H9 (cell line): ENCODE results near the gene OR6K6. TPM values are rescaled to one million over a fixed set of nuclear protein-coding genes. Genes with fewer than 3 reads are reported as not detected.

Experiments
- DNase-seq: peaks from one replicate; pipeline ENCODE4 v3.0.0-alpha.2; 2017
- H2AFZ ChIP-seq: one replicate; pipeline ENCODE4 v1.6.1; 2013; ENCODE audit warnings: mild to moderate bottlenecking, low read length, control low read depth, moderate library complexity
- H2AK5ac ChIP-seq: 2 replicates; pipeline ENCODE4 v1.6.1; 2013; ENCODE audit warnings: low read length, control low read depth, mixed read lengths; ENCODE audit not compliant: insufficient read length
- H2BK120ac ChIP-seq: one replicate; pipeline ENCODE4 v1.6.1; 2013; ENCODE audit warnings: low read depth, mild to moderate bottlenecking, low read length, control low read depth, inconsistent platforms; ENCODE audit not compliant: poor library complexity, severe bottlenecking
- H2BK12ac ChIP-seq: 2 replicates; pipeline ENCODE4 v1.6.1; 2013; ENCODE audit warnings: low read length, control low read depth, mixed read lengths, low read depth; ENCODE audit not compliant: insufficient read length
- H2BK15ac ChIP-seq: 2 replicates; pipeline ENCODE4 v1.6.1; 2013; ENCODE audit warnings: low read depth, low read length, control low read depth
- H2BK20ac ChIP-seq: one replicate; pipeline ENCODE4 v1.6.1; 2013; ENCODE audit warnings: low read depth, mild to moderate bottlenecking, low read length, control low read depth, inconsistent platforms; ENCODE audit not compliant: poor library complexity, severe bottlenecking
- H2BK5ac ChIP-seq: 2 replicates; pipeline ENCODE4 v1.6.1; 2013; ENCODE audit warnings: low read length, control low read depth, mixed read lengths; ENCODE audit not compliant: insufficient read length
- H3K14ac ChIP-seq: 2 replicates; pipeline ENCODE4 v1.6.1; 2013; ENCODE audit warnings: low read length, control low read depth; ENCODE audit not compliant: insufficient read depth
- H3K18ac ChIP-seq: 2 replicates; pipeline ENCODE4 v1.6.1; 2013; ENCODE audit warnings: low read depth, mild to moderate bottlenecking, mixed read lengths, low read length, control low read depth; ENCODE audit not compliant: insufficient read length
- H3K23ac ChIP-seq: 2 replicates; pipeline ENCODE4 v1.6.1; 2013; ENCODE audit warnings: low read length, control low read depth, mixed read lengths, low read depth; ENCODE audit not compliant: insufficient read length
- H3K23me2 ChIP-seq: 2 replicates; pipeline ENCODE4 v1.6.1; 2013; ENCODE audit warnings: low read depth, mild to moderate bottlenecking, mixed read lengths, low read length, control low read depth; ENCODE audit not compliant: insufficient read length, poor library complexity, severe bottlenecking
- H3K27ac ChIP-seq: 2 replicates; pipeline ENCODE4 v1.5.1; 2013; ENCODE audit warnings: low read length, control low read depth, mixed read lengths, low read depth; ENCODE audit not compliant: insufficient read length
- H3K27me3 ChIP-seq: 2 replicates; pipeline ENCODE4 v1.6.1; 2013; ENCODE audit warnings: low read length, control low read depth, inconsistent platforms; ENCODE audit not compliant: insufficient read depth
- H3K4ac ChIP-seq: 2 replicates; pipeline ENCODE4 v1.6.1; 2013; ENCODE audit warnings: low read depth, mild to moderate bottlenecking, control low read depth, inconsistent platforms, low read length, moderate library complexity
- H3K4me1 ChIP-seq: 2 replicates; pipeline ENCODE4 v1.6.1; 2013; ENCODE audit warnings: low read length, control low read depth, inconsistent platforms; ENCODE audit not compliant: insufficient read depth
- H3K4me2 ChIP-seq: 2 replicates; pipeline ENCODE4 v1.6.1; 2013; ENCODE audit warnings: low read length, control low read depth, mixed read lengths; ENCODE audit not compliant: insufficient read length, insufficient read depth
- H3K56ac ChIP-seq: 2 replicates; pipeline ENCODE4 v1.6.1; 2013; ENCODE audit warnings: low read depth, mild to moderate bottlenecking, mixed read lengths, low read length, control low read depth; ENCODE audit not compliant: insufficient read length
- H3K79me1 ChIP-seq: 2 replicates; pipeline ENCODE4 v1.6.1; 2013; ENCODE audit warnings: low read depth, mild to moderate bottlenecking, moderate library complexity, low read length, control low read depth, inconsistent platforms; ENCODE audit not compliant: insufficient read depth, poor library complexity, severe bottlenecking
- H3K79me2 ChIP-seq: 2 replicates; pipeline ENCODE4 v1.6.1; 2013; ENCODE audit warnings: low read length, control low read depth, inconsistent platforms; ENCODE audit not compliant: insufficient read depth
- H3K9ac ChIP-seq: 2 replicates; pipeline ENCODE4 v1.6.1; 2013; ENCODE audit warnings: low read length, control low read depth, mixed read lengths; ENCODE audit not compliant: insufficient read length; ENCODE audit errors: extremely low read depth
- H3K9me3 ChIP-seq: one replicate; pipeline ENCODE4 v1.6.1; 2013; ENCODE audit warnings: low read depth, low read length, inconsistent platforms; ENCODE audit not compliant: control insufficient read depth
- H3T11ph ChIP-seq: one replicate; pipeline ENCODE4 v1.6.1; 2013; ENCODE audit warnings: mild to moderate bottlenecking, low read length, control low read depth, inconsistent platforms
- H4K20me1 ChIP-seq: one replicate; pipeline ENCODE4 v1.6.1; 2013; ENCODE audit not compliant: control insufficient read depth, insufficient read length, insufficient read depth
- H4K5ac ChIP-seq: 2 replicates; pipeline ENCODE4 v1.6.1; 2013; ENCODE audit warnings: low read depth, mild to moderate bottlenecking, mixed read lengths, low read length, control low read depth; ENCODE audit not compliant: insufficient read length
- H4K8ac ChIP-seq: replicated peaks from 2 replicates; pipeline ENCODE4 v1.6.1; 2013; ENCODE audit warnings: low read length, control low read depth, mixed read lengths, low read depth; ENCODE audit not compliant: insufficient read length
- H4K91ac ChIP-seq: 2 replicates; pipeline ENCODE4 v1.6.1; 2013; ENCODE audit warnings: low read depth, mild to moderate bottlenecking, moderate library complexity, mixed read lengths, low read length, control low read depth; ENCODE audit not compliant: insufficient read length
- H3K27ac Mint-ChIP-seq, 3 experiments: 2 replicates in 2 of 3; 3 replicates in 1 of 3; pipeline ENCODE4 v1.8.0; 2020 to 2021; ENCODE audit warnings: mixed read lengths in 3 of 3, mild to moderate bottlenecking in 1 of 3, moderate library complexity in 1 of 3
- H3K27me3 Mint-ChIP-seq: 2 replicates; pipeline ENCODE4 v1.8.0; 2021; ENCODE audit warnings: low read depth, mild to moderate bottlenecking, moderate library complexity, mixed read lengths
- H3K36me3 Mint-ChIP-seq, 3 experiments: 2 replicates in 2 of 3; 3 replicates in 1 of 3; pipeline ENCODE4 v1.8.0; 2020 to 2021; ENCODE audit warnings: low read depth in 3 of 3, mixed read lengths in 3 of 3; ENCODE audit not compliant: insufficient read depth in 1 of 3
- H3K4me1 Mint-ChIP-seq, 2 experiments: 2 replicates each; pipeline ENCODE4 v1.8.0; 2020; ENCODE audit warnings: mixed read lengths in 2 of 2
- H3K4me3 Mint-ChIP-seq, 2 experiments: 2 replicates in 1 of 2; 3 replicates in 1 of 2; pipeline ENCODE4 v1.8.0; 2020 to 2021; ENCODE audit warnings: mild to moderate bottlenecking in 2 of 2, mixed read lengths in 2 of 2, moderate library complexity in 1 of 2
- H3K9me3 Mint-ChIP-seq, 2 experiments: 2 replicates in 1 of 2; 3 replicates in 1 of 2; pipeline ENCODE4 v1.8.0; 2020; ENCODE audit warnings: mild to moderate bottlenecking in 2 of 2, mixed read lengths in 2 of 2, moderate library complexity in 1 of 2
- WGBS: extraction: QIAGEN DNeasy Blood & Tissue Kit; methylation state at CpG from one replicate; pipeline ENCODE4 v1.1.7; 2013; ENCODE audit warnings: missing lambda C conversion rate, low lambda C conversion rate, mixed read lengths; ENCODE audit not compliant: insufficient read length; ENCODE audit errors: extremely low coverage; 5-methylcytosine and 5-hydroxymethylcytosine counted together
- total RNA-seq: library from RNA; stranded (reverse); gene quantifications from 2 replicates; pipeline ENCODE4 v1.2.1, GENCODE V29; 2021
- TF ChIP-seq, protein P1 (sequence below): fragments of 200-600 bp; sonication (generic); conservative IDR thresholded peaks from 3 replicates; pipeline ENCODE4 v1.8.0; 2021; ENCODE audit warnings: antibody characterized with exemption, mild to moderate bottlenecking

The OR6K6 gene
- total RNA-seq, 1 experiment from 2014 or later: not detected

DNA sequence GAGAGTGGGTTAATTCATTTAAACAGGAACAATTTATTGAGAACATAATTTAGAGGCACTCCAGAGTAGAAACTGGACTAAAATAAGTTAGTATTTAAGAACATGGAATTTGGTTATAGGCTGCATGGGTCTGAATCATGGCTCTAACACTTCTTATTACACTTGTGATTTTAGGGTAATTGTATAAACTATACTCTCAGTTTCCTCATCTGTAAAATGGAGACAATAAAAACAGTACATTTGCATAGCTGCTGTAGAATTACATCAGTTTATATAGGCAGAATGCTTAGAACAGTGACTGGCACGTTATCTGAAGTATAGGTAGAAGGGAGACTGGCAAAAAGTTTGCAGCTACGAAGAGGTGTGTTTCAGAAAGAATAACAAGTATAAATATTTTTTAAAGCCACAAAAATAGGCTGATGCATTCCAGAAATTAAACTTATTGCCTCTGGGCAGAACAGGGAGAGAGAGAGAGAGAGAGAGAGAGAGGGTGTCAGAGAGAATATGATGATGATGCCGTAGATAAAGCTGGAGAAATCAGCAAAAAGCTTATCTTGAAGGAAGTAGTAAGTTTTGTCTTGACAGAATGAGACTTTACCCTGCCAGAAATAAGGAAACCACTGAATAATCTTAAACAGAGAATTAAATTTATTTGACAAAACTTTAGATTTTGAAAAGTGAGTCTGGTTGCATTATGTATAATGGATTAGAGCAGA lies 25.9 kb upstream of the OR6K6 start:
- WGBS: no CpG with 5 or more reads among the region's 3 CpGs
- H3K4me2 ChIP-seq: no peak overlapping the region
- H2BK15ac ChIP-seq: no peak overlapping the region

More for the DNA sequence above, 25.9 kb upstream of the OR6K6 start:
- Histone ChIP-seq H4K20me1 (no peaks in the 10 kb centered on the region), H3K4me1 (no peaks in the 10 kb centered on the region), H2AK5ac (no peak overlapping the region), H3K56ac (no peak overlapping the region), H3K23ac (no peak overlapping the region), H2BK120ac (no peak overlapping the region), H3K23me2 (no peaks in the 10 kb centered on the region), H2BK20ac (no peak overlapping the region), H4K8ac (no peak overlapping the region), H3K14ac (no peak overlapping the region), H3K4ac (no peak overlapping the region), H3K27me3 (no peaks in the 10 kb centered on the region), H3K27ac (no peak overlapping the region), H4K5ac (no peak overlapping the region), H2AFZ (no peak overlapping the region), H2BK5ac (no peak overlapping the region), H3K18ac (no peak overlapping the region), H4K91ac (no peak overlapping the region), H3T11ph (no peak overlapping the region), H2BK12ac (no peak overlapping the region), H3K79me1 (no peaks in the 10 kb centered on the region), H3K9me3 (no peaks in the 10 kb centered on the region), H3K9ac (no peak overlapping the region), H3K79me2 (no peaks in the 10 kb centered on the region)
- DNase-seq: no peak
- Mint-ChIP-seq H3K4me1 (no peaks in the 10 kb centered on the region), H3K27me3 (no peaks in the 10 kb centered on the region; the same call in 1 of the 2 replicates), H3K4me3 (no peak overlapping the region), H3K9me3 (no peaks in the 10 kb centered on the region), H3K36me3 (no peaks in the 10 kb centered on the region), H3K27ac (no peak overlapping the region)
- TF ChIP-seq, protein P1, sequence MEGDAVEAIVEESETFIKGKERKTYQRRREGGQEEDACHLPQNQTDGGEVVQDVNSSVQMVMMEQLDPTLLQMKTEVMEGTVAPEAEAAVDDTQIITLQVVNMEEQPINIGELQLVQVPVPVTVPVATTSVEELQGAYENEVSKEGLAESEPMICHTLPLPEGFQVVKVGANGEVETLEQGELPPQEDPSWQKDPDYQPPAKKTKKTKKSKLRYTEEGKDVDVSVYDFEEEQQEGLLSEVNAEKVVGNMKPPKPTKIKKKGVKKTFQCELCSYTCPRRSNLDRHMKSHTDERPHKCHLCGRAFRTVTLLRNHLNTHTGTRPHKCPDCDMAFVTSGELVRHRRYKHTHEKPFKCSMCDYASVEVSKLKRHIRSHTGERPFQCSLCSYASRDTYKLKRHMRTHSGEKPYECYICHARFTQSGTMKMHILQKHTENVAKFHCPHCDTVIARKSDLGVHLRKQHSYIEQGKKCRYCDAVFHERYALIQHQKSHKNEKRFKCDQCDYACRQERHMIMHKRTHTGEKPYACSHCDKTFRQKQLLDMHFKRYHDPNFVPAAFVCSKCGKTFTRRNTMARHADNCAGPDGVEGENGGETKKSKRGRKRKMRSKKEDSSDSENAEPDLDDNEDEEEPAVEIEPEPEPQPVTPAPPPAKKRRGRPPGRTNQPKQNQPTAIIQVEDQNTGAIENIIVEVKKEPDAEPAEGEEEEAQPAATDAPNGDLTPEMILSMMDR: no peak
